Peyer's patch (tissue), 4 donors: Measurements from ENCODE around the gene NBAS. TPM values are rescaled to one million over a fixed set of nuclear protein-coding genes. Genes with fewer than 3 reads are reported as not detected.

Experiments used
- DNase-seq, 3 donors: peaks; one replicate each; pipeline ENCODE4 v3.0.0-alpha.2; 2017 to 2019
- H3K27ac ChIP-seq, 4 donors: fragments of 200-600 bp; sonication (generic); one replicate each; pipeline ENCODE4 v1.5.1; 2016 to 2019
- H3K27me3 ChIP-seq, 2 donors: fragments of 200-600 bp; sonication (generic); one replicate each; pipeline ENCODE4 v1.5.1; 2019
- H3K36me3 ChIP-seq, 3 donors: fragments of 200-600 bp; sonication (generic); one replicate each; pipeline ENCODE4 v1.5.1; 2016 to 2019
- H3K4me1 ChIP-seq, 4 donors: fragments of 200-600 bp; sonication (generic); one replicate each; pipeline ENCODE4 v1.5.1; 2016 to 2019
- H3K4me3 ChIP-seq, 4 donors: fragments of 200-600 bp; sonication (generic); 1 replicate in 3 of 4; 2 replicates in 1 of 4; pipeline ENCODE4 v1.5.1; 2016 to 2019; ENCODE audit warnings: mild to moderate bottlenecking in 1 of 4
- H3K9me3 ChIP-seq, 4 donors: fragments of 200-600 bp; sonication (generic); one replicate each; pipeline ENCODE4 v1.5.1; 2016 to 2019; ENCODE audit warnings: mild to moderate bottlenecking in 1 of 4
- CTCF ChIP-seq, 6 experiments: fragments of 450-650 bp in 4 of 6; fragments of 200-600 bp in 2 of 6; sonication (generic) in 1 of 6; IDR thresholded peaks; one replicate each; pipeline ENCODE4 v1.5.1; 2017 to 2019; ENCODE audit warnings: antibody characterized with exemption in 6 of 6, mild to moderate bottlenecking in 3 of 6, moderate library complexity in 1 of 6
- POLR2A ChIP-seq, 2 donors: fragments of 450-650 bp; IDR thresholded peaks; one replicate each; pipeline ENCODE4 v1.5.1; 2017; ENCODE audit warnings: antibody characterized with exemption in 2 of 2, mild to moderate bottlenecking in 2 of 2, moderate library complexity in 2 of 2
- total RNA-seq, 4 donors: library from RNA; depleted of rRNA; stranded (reverse); fragments of >200 nt; gene quantifications; one replicate each; pipeline ENCODE4 v1.1.0, GENCODE V29; 2016

Gene NBAS
- total RNA-seq, 4 donors from 2014 or later = 43.2 to 70.2 (median 55.3) TPM

DNA sequence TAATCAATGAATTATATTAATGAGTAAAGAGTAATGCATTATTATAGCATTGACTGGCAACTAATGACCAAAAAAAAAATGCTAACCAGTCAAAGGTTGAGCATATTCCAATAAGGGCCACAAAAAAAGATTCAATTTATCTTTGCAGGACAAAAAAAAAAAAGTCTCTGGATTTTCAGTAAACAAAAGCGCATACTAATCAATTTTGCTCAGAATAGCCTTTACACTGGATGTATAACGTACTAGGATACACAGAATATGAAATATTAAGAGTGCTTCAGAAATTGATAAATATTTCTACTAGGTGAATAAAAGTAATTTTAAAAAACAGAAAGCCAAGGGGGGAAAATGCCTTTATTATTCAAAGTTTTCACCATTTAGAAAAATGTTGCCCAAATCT lies 74.4 kb downstream of the NBAS start:
- no peak overlapping the region for H3K4me3 ChIP-seq
- H3K4me1 ChIP-seq = no peaks in the 10 kb centered on the region
- no peaks in the 10 kb centered on the region for H3K9me3 ChIP-seq
- H3K36me3 ChIP-seq = peaks cover 0 to 32% (median 0%) of the 10 kb centered on the region in 3 donors
- TF ChIP-seq POLR2A (IDR thresholded peaks at IDR 0.05) = no peak
- no peak overlapping the region for H3K27ac ChIP-seq
- no peaks in the 10 kb centered on the region for H3K27me3 ChIP-seq
- DNase-seq = no peak

DNA sequence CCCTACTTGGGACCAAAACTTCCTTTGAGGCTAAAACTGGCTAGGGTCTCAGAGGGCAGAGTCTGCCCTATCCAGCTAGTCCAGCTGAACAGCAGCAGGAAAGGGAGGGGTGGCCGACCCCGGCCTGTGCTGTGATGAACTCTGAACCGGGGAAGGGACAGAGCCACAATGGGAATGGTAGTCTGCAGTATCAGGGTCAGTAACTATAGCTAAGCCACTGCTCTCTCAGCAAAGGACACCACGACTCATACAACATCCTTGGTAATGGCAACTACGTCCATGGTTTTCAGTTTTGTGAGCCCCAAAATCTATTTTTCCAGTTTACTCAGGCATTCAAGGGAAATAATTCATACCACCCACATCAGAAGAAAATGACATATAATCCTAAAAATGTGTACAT lies 75.2 kb downstream of the NBAS start:
- no peaks in the 10 kb centered on the region for H3K9me3 ChIP-seq
- peaks cover 0 to 35% (median 0%) of the 10 kb centered on the region in 3 donors for H3K36me3 ChIP-seq
- TF ChIP-seq POLR2A (IDR thresholded peaks at IDR 0.05) = no peak
- no peak for TF ChIP-seq CTCF (IDR thresholded peaks at IDR 0.05)
- no peaks in the 10 kb centered on the region for H3K27me3 ChIP-seq
- DNase-seq = no peak
- H3K27ac ChIP-seq = no peak overlapping the region
- no peaks in the 10 kb centered on the region for H3K4me1 ChIP-seq
- no peak overlapping the region for H3K4me3 ChIP-seq

DNA sequence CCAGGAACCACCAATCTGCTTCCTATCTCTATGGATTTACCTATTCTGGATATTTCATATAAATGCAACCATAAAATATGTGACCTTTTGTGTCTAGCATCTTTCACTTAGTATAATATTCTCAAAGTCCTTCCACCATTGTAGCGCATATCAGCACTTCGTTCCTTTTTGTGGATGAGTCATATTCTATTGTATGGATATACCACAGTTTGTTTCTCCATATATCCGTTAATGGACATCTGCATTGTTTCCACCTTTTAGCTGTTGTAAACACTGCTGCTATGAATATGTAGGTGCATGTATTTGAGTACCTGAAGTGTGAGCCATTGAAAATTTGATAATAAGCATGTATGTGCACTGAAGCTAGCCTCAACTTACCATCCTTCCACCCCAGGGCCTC lies 80.1 kb downstream of the NBAS start:
- Histone ChIP-seq H3K36me3 (peaks cover 0 to 25% (median 0%) of the 10 kb centered on the region in 3 donors), H3K4me1 (no peaks in the 10 kb centered on the region), H3K4me3 (no peak overlapping the region), H3K27ac (no peak overlapping the region), H3K27me3 (no peaks in the 10 kb centered on the region), H3K9me3 (no peaks in the 10 kb centered on the region)
- no peak for DNase-seq
- no peak for TF ChIP-seq CTCF (IDR thresholded peaks at IDR 0.05)
- no peak for TF ChIP-seq POLR2A (IDR thresholded peaks at IDR 0.05)

GRCh38 chr2:15480552-15480951 lies 80.6 kb downstream of the NBAS start:
- no peak overlapping the region for H3K27ac ChIP-seq
- H3K27me3 ChIP-seq = no peaks in the 10 kb centered on the region
- H3K36me3 ChIP-seq = peaks cover 0 to 25% (median 0%) of the 10 kb centered on the region in 3 donors
- no peak overlapping the region for H3K4me3 ChIP-seq
- H3K4me1 ChIP-seq = no peaks in the 10 kb centered on the region
- no peak for TF ChIP-seq CTCF (IDR thresholded peaks at IDR 0.05)
- no peak for TF ChIP-seq POLR2A (IDR thresholded peaks at IDR 0.05)
- no peak for DNase-seq
- no peaks in the 10 kb centered on the region for H3K9me3 ChIP-seq

GRCh38 chr2:15472876-15473275 lies 88.3 kb downstream of the NBAS start:
- no peaks in the 10 kb centered on the region for H3K9me3 ChIP-seq
- DNase-seq = no peak
- no peak overlapping the region for H3K4me3 ChIP-seq
- H3K27me3 ChIP-seq = no peaks in the 10 kb centered on the region
- H3K36me3 ChIP-seq = peaks cover 0 to 63% (median 0%) of the 10 kb centered on the region in 3 donors
- H3K27ac ChIP-seq = no peak overlapping the region
- no peaks in the 10 kb centered on the region for H3K4me1 ChIP-seq
- TF ChIP-seq POLR2A (IDR thresholded peaks at IDR 0.05) (no peak), CTCF (IDR thresholded peaks at IDR 0.05) (no peak)

DNA sequence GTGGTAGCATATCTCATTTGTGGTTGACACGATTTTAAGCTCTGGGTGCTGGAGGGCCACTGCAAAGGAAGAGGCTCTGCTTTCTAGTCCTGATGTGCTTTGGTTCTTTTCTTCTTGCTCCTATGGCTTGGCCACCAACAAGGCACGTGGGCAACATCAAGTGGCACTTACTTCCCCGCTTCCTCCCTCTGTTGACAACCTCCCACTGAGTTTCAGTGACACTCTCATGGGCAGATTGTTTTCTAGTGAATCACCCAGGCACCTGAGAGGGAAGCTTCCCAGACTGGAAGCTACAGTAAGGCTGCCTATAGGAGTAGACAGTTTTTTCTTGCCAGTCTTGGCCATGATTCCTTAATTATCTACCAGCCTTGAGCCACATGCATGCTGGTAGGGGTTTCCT lies 89.0 kb downstream of the NBAS start:
- no peak for DNase-seq
- no peak overlapping the region for H3K27ac ChIP-seq
- H3K4me1 ChIP-seq = no peaks in the 10 kb centered on the region
- TF ChIP-seq POLR2A (IDR thresholded peaks at IDR 0.05) (no peak), CTCF (IDR thresholded peaks at IDR 0.05) (no peak)
- no peaks in the 10 kb centered on the region for H3K27me3 ChIP-seq
- peaks cover 0 to 67% (median 0%) of the 10 kb centered on the region in 3 donors for H3K36me3 ChIP-seq
- H3K9me3 ChIP-seq = no peaks in the 10 kb centered on the region
- H3K4me3 ChIP-seq = no peak overlapping the region
